GM12892 (cell line): Measurements from ENCODE around the gene IL1RAPL2.

ENCODE experiments used
- DNase-seq: peaks from one replicate; pipeline ENCODE4 v3.0.0; 2011; ENCODE audit not compliant: insufficient read length
- FAIRE-seq: peaks from 2 replicates; lab custom pipeline; 2011; peaks lifted over from hg19 to GRCh38; lab: Jason Lieb, UNC
- POLR2A ChIP-seq: IDR thresholded peaks from 2 replicates; pipeline ENCODE4 v1.6.1; 2011; ENCODE audit warnings: low read depth, low read length, control low read depth
- POLR2AphosphoS5 ChIP-seq: IDR thresholded peaks from 2 replicates; pipeline ENCODE4 v1.6.1; 2011; ENCODE audit warnings: low read depth, low read length, control low read depth
- TAF1 ChIP-seq: IDR thresholded peaks from 2 replicates; pipeline ENCODE4 v1.6.1; 2011; ENCODE audit warnings: low read depth, mild to moderate bottlenecking, control low read depth, low read length, borderline replicate concordance

The IL1RAPL2 gene

DNA sequence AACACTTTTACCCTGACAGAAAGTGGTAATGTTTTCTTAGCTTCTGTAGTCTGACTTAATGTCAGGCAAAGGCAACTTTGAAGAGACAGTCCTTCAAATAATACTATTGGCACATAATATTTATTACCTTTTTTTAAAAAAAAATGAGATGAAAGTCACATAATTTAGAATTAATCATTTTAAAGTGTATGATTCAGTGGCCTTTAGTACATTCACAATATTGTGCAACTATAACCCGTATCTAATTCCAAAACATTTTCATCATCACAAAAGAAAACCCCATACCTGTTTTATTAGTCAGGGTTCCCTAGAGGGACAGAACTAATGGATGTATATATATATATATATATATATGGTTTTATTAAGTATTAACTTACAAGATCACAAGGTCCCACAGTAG, 749.2 kb downstream of the IL1RAPL2 start:
- FAIRE-seq (no peak), DNase-seq (no peak)

GRCh38 chrX:105317117-105317516, 751.1 kb downstream of the IL1RAPL2 start:
- DNase-seq (no peak), FAIRE-seq (no peak)

More for the DNA sequence above, 749.2 kb downstream of the IL1RAPL2 start:
- TF ChIP-seq TAF1 = no peak
- TF ChIP-seq POLR2AphosphoS5 = no peak
- TF ChIP-seq POLR2A = no peak

DNA sequence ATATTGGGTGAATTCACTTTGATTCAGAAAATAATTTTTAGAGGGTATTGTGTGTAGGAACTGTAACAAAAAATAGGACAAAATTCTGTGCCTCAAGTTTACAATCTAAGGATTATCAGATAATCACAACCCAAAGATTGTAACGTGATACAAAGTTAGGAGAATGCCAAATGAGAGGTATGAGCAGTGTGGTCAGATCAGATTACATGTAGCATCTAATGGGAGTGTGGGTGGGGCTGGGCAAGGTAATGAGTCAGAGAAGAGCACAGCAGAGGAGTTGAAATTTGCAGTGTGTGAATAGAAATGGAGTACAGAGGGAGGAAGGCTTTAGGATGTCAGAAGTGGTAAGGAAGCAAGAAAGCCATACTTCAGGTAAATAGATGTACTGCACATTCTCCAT, 757.9 kb downstream of the IL1RAPL2 start:
- TF ChIP-seq POLR2AphosphoS5 (no peak), TAF1 (no peak), POLR2A (no peak)
- DNase-seq (no peak), FAIRE-seq (no peak)

More at GRCh38 chrX:105317117-105317516, 751.1 kb downstream of the IL1RAPL2 start:
- TF ChIP-seq POLR2A = no peak

- DNase-seq (no peak), FAIRE-seq (no peak)
- TF ChIP-seq TAF1 (no peak), POLR2AphosphoS5 (no peak), POLR2A (no peak)
Measured at GRCh38 chrX:105328773-105329172, 762.8 kb downstream of the IL1RAPL2 start.

DNA sequence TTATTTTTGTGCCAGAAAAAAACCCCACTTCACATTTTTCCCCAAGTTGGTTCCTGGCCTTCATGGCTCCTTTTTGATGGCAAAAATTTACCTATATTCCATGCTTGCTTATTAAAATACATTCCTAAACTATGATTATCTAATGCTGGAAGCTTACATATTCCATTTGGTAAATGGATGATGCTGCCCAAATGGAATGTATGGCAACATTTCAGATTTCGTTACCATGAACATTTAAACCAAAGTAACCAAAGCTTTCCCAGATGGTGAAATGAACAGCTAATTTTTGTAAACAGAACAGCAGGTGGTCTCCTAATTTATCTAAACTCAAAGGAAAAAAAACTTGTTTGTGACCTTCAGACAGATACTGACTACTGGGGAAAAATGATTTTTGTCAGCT, 765.2 kb downstream of the IL1RAPL2 start:
- TF ChIP-seq TAF1 (no peak), POLR2AphosphoS5 (no peak), POLR2A (no peak)
- FAIRE-seq = no peak
- no peak for DNase-seq

GRCh38 chrX:105347373-105347772, 781.4 kb downstream of the IL1RAPL2 start:
- no peak for DNase-seq
- FAIRE-seq = no peak
- TF ChIP-seq POLR2AphosphoS5 = no peak
- no peak for TF ChIP-seq TAF1
- TF ChIP-seq POLR2A = no peak

DNA sequence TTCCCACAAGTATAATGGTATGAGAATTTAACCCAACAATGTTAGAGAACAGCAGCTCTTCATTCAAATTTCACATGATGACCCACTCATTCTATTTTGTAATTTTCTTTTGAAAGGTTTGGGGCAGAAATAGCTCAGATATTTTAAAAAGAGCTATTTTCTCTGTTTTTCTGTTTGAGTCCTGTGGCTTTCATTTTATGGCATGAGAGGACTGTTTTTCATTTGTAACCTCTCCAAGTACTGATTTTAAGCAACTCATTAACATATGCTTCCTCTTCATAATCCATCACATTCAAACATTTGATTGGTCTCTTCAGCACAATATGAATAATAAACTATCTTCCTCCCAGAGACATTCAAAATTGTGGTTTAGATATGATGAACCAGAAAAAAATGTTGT, 783.5 kb downstream of the IL1RAPL2 start:
- DNase-seq = no peak
- no peak for FAIRE-seq
- TF ChIP-seq TAF1 (no peak), POLR2A (no peak), POLR2AphosphoS5 (no peak)

GRCh38 chrX:105375816-105376215, 809.8 kb downstream of the IL1RAPL2 start:
- TF ChIP-seq POLR2AphosphoS5 = no peak
- no peak for TF ChIP-seq POLR2A
- TF ChIP-seq TAF1 = no peak
- no peak for FAIRE-seq
- DNase-seq = no peak

DNA sequence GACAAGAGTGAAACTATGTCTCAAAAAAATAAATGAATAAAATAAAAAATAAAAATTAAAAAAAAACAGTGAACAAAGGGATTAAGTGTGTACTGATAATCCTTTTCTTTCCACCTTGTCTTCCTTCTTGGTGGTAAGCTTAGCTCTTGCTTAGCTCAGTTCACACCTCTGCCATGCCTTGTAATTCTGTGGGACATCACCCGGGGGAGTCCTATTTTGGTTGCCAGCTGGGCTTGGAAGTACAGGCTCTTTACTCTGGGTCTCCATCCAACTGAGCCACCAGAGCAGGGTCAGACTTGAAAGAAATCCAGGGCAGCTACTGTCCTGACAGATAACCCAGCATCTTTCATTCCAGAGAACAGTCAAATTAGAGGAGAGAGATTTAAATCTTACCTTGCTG, 858.7 kb downstream of the IL1RAPL2 start:
- TF ChIP-seq TAF1 (no peak), POLR2AphosphoS5 (no peak), POLR2A (no peak)
- DNase-seq (no peak), FAIRE-seq (no peak)

DNA sequence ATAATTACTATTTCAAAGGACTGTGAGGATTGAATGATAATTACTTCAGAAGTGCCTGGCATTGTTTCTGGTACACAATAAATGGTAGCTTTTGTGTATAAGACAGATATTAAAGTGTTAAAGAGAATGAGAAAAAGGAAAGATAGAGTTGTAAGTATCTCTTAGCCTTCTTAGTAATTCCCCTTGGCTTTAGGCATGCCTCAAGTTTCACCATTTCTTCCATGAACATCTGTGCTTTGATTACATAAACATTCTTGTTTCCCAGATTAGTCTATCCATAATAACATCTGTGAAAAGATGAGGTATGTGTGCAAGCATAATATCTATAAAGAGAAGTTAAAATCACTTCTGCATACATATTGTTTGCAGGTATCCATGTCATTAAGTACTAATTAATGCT, 885.4 kb downstream of the IL1RAPL2 start:
- FAIRE-seq = no peak
- no peak for DNase-seq
- no peak for TF ChIP-seq POLR2AphosphoS5
- TF ChIP-seq TAF1 = no peak

- no peak for DNase-seq
- no peak for FAIRE-seq
- TF ChIP-seq POLR2A = no peak
- TF ChIP-seq POLR2AphosphoS5 = no peak
- TF ChIP-seq TAF1 = no peak
Measured at GRCh38 chrX:105458846-105459245, 892.8 kb downstream of the IL1RAPL2 start.

GRCh38 chrX:105460376-105460775, 894.4 kb downstream of the IL1RAPL2 start:
- TF ChIP-seq POLR2A (no peak), POLR2AphosphoS5 (no peak), TAF1 (no peak)
- FAIRE-seq = no peak
- DNase-seq = no peak

- TF ChIP-seq TAF1 = no peak
- no peak for TF ChIP-seq POLR2AphosphoS5
- no peak for TF ChIP-seq POLR2A
- FAIRE-seq (no peak), DNase-seq (no peak)
Measured at GRCh38 chrX:105461016-105461415, 895.0 kb downstream of the IL1RAPL2 start.

GRCh38 chrX:105462186-105462585, 896.2 kb downstream of the IL1RAPL2 start:
- FAIRE-seq (no peak), DNase-seq (no peak)
- TF ChIP-seq POLR2AphosphoS5 (no peak), POLR2A (no peak), TAF1 (no peak)
